Measurements from ENCODE around the gene ROPN1L. TPM values are rescaled to one million over a fixed set of nuclear protein-coding genes. Genes with fewer than 3 reads are reported as not detected.

Gene ROPN1L
- polyA plus RNA-seq, 1 experiment = 0.54 TPM

DNA sequence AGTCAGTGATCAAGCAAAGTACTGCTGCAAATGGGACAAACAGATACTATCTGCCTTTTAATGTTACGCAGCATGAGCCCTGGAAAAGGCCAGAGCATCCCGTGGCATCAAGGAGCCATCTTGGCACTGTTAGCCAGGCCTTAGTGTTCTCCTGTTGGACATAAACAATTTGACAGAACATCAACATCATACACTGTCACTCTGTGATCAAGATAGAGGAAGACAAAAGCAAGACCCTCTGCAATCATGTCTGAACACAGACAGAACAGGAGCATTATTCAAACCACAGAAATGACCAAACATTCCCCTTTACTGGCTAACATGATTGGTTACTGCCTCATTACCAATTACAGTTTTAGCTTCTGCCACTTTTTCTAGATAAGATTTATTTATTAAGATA, 21.2 kb upstream of the ROPN1L start:
- ChIA-PET CTCF (interaction anchor here (1.1 kb wide), 1 partner anchor 14 kb away, joined by 3 read pairs; no protein-coding TSS in a partner anchor), POLR2A (no interaction called here)
- Histone ChIP-seq H3K36me3 (ENCODE audit: control insufficient read depth, insufficient read depth, low read length) (peaks cover 15% of the 10 kb centered on the region), H3K27me3 (ENCODE audit: control insufficient read depth, insufficient read depth, low read length) (no peaks in the 10 kb centered on the region), H3K4me3 (ENCODE audit: low read depth, low read length) (no peak overlapping the region)
- TF ChIP-seq, protein P1, sequence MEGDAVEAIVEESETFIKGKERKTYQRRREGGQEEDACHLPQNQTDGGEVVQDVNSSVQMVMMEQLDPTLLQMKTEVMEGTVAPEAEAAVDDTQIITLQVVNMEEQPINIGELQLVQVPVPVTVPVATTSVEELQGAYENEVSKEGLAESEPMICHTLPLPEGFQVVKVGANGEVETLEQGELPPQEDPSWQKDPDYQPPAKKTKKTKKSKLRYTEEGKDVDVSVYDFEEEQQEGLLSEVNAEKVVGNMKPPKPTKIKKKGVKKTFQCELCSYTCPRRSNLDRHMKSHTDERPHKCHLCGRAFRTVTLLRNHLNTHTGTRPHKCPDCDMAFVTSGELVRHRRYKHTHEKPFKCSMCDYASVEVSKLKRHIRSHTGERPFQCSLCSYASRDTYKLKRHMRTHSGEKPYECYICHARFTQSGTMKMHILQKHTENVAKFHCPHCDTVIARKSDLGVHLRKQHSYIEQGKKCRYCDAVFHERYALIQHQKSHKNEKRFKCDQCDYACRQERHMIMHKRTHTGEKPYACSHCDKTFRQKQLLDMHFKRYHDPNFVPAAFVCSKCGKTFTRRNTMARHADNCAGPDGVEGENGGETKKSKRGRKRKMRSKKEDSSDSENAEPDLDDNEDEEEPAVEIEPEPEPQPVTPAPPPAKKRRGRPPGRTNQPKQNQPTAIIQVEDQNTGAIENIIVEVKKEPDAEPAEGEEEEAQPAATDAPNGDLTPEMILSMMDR (IDR thresholded peaks at IDR 0.05; ENCODE audit: insufficient read depth, low read depth, low read length) = no peak
- no peak for DNase-seq (ENCODE audit: low read depth)

DNA sequence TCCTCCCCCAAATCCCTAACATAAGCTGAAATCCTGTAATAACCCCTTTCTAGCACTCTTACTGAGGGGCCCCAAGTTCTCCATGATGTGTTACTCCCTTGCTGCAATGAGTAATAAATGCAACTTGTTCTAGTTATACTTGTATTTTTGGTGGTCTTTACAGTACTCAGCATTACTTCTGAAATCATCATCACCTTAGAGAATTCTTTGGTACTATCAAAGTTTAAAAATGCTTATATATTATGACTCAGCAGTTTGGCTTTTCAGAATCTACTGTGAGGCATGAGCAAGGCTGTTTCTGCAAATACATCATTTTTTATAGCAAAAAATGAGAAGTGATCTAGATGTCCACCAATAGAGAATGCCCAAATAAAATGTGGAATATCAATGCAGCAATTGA, 20.7 kb upstream of the ROPN1L start:
- no peak for DNase-seq (ENCODE audit: low read depth)
- TF ChIP-seq, protein P1 (IDR thresholded peaks at IDR 0.05; ENCODE audit: insufficient read depth, low read depth, low read length) = no peak
- POLR2A ChIA-PET = no interaction called here
- peaks cover 15% of the 10 kb centered on the region for H3K36me3 ChIP-seq (ENCODE audit: control insufficient read depth, insufficient read depth, low read length)
- H3K4me3 ChIP-seq (ENCODE audit: low read depth, low read length) = no peak overlapping the region
- CTCF ChIA-PET = interaction anchor here (0.7 to 1.1 kb wide), 2 partner anchors 15 to 137 kb away, joined by 3 read pairs; no protein-coding TSS in a partner anchor
- H3K27me3 ChIP-seq (ENCODE audit: control insufficient read depth, insufficient read depth, low read length) = no peaks in the 10 kb centered on the region

DNA sequence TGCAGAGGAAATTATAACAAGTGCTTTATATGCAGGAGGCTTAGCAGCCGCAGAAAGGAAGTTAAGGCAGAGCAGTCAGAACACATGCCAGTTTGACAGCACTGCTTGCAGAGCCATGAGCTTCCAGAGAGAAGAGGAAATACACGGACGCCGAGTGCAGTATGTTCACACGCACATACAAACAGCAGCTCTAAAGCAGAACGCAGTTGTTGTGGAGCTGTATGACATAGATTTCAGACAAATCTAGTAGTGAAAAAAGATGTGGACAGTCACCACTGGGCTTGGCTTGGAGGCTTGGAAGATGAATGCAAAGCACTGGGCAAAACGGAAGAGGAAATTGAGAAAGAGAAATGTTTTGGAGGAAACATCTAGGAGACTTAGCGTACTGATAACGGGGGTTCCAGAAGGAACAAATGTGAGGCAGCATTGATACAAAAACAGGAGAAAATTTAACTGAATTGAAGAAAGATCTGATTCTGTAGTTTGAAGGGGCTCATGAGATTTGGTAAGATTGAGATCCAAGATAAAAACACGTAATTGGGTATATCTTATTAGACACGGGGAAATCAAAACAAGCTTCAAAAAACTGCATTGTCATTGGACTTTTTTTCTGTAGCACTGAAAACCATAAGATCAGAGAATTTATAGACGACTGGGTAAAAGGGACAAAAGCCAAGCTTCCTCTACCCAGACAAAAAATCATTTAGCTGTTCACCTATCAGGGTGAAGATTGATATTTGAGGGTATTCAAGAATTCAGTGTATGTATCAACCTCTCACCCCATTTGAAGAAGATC, 19.6 kb upstream of the ROPN1L start:
- Histone ChIP-seq H3K36me3 (ENCODE audit: control insufficient read depth, insufficient read depth, low read length) (peaks cover 15% of the 10 kb centered on the region), H3K4me3 (ENCODE audit: low read depth, low read length) (no peak overlapping the region), H3K27me3 (ENCODE audit: control insufficient read depth, insufficient read depth, low read length) (no peaks in the 10 kb centered on the region)
- TF ChIP-seq, protein P1 (IDR thresholded peaks at IDR 0.05; ENCODE audit: insufficient read depth, low read depth, low read length) = no peak
- ChIA-PET CTCF (interaction anchor here (0.8 to 3.0 kb wide), 6 partner anchors 12 to 206 kb away, joined by 3 to 22 read pairs (median 4); partner anchors contain the start of gene MARCHF6), POLR2A (no interaction called here)
- DNase-seq (ENCODE audit: low read depth) = no peak

DNA sequence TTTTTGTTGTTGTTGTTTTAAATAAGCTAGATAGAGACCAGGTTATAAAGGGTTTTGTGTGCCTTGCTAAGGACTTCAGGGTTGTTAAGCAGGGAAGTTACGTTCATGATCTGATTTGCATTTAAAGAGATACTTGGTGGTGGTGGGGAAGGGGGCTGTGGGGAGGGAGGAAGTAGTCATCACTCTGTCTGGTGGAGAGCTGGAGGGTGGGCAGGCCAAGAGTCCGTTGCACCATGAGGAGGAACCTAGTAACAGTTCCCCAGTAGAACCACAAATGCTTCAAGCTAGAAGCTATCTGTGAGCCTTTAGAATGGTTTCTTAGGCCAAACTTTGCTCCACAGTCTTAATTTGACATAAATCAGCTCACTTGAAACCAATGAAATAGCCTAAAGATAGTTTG, 18.7 kb upstream of the ROPN1L start:
- no peak for DNase-seq (ENCODE audit: low read depth)
- ChIA-PET CTCF (interaction anchor here (0.8 to 3.0 kb wide), 6 partner anchors 13 to 205 kb away, joined by 3 to 22 read pairs (median 3); partner anchors contain the start of gene MARCHF6), POLR2A (interaction anchor here (0.6 kb wide), 1 partner anchor 30 kb away, joined by 4 read pairs; no protein-coding TSS in a partner anchor)
- TF ChIP-seq, protein P1 (IDR thresholded peaks at IDR 0.05; ENCODE audit: insufficient read depth, low read depth, low read length) = no peak
- Histone ChIP-seq H3K4me3 (ENCODE audit: low read depth, low read length) (no peak overlapping the region), H3K27me3 (ENCODE audit: control insufficient read depth, insufficient read depth, low read length) (no peaks in the 10 kb centered on the region), H3K36me3 (ENCODE audit: control insufficient read depth, insufficient read depth, low read length) (peaks cover 19% of the 10 kb centered on the region)

DNA sequence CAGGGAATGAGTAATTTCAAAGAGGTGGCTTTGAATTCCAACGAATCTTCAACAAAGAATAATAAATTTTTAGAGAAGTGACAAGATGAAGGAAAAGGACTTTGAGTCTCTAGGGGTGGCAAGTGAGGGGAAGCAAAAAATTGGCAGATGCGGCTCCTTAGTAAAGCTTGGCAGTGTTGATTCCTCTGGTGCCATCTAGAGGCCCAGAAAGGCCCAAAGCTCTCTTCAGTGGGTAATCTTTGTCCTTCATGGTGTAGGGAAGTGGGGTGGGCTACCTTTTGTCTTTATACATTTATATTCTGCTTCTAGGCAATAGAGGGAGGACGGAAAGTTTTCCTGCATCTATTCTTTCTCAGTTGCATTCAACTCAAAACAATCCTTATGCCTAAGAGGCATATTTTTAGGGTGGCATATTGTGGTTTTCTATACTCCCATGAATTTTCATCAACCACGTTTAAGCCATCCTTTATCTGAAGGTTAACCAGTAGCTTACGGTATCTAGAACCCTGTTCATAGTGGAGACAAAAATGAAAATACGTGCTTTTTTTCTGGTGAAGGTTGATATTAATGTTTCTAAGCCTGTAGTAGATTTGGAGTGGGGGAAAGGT, 17.5 kb upstream of the ROPN1L start:
- DNase-seq (ENCODE audit: low read depth) = no peak
- Histone ChIP-seq H3K27me3 (ENCODE audit: control insufficient read depth, insufficient read depth, low read length) (no peaks in the 10 kb centered on the region), H3K4me3 (ENCODE audit: low read depth, low read length) (no peak overlapping the region), H3K36me3 (ENCODE audit: control insufficient read depth, insufficient read depth, low read length) (peaks cover 17% of the 10 kb centered on the region)
- ChIA-PET CTCF (interaction anchor here (0.8 to 3.0 kb wide), 11 partner anchors 9 to 140 kb away, joined by 3 to 22 read pairs (median 4); no protein-coding TSS in a partner anchor), POLR2A (no interaction called here)
- TF ChIP-seq, protein P1 (IDR thresholded peaks at IDR 0.05; ENCODE audit: insufficient read depth, low read depth, low read length) = peak; percentile 60

All from BJ (cell line).